ENCODE measurements around the gene DNPEP.
"Not testable (repeated sequence)": the region's sequence is repeated elsewhere in the genome, so short reads cannot be mapped to it uniquely, and the experiment has no call there.

DNPEP gene

GRCh38 chr2:219419331-219420197, 31.9 kb upstream of the DNPEP start:
- no peak for DNase-seq (ENCODE audit: low read depth in 2 of 2)

- no peak for DNase-seq (ENCODE audit: low read depth in 2 of 2)
Observed at GRCh38 chr2:219419012-219419324, 31.3 kb upstream of the DNPEP start.

GRCh38 chr2:219418155-219419011, 30.7 kb upstream of the DNPEP start, which contains the start of gene DES:
Gene DES (plus strand): TSS chr2:219418377. CDS start chr2:219418463, 86 bp downstream.
- no peak for DNase-seq (ENCODE audit: low read depth in 2 of 2)

GRCh38 chr2:219417374-219417773, 29.7 kb upstream of the DNPEP start:
- peak; percentile 24 to 43 for DNase-seq (ENCODE audit: low read depth in 2 of 2)

- no peak for DNase-seq (ENCODE audit: low read depth in 2 of 2)
Observed at GRCh38 chr2:219416938-219417337, 29.2 kb upstream of the DNPEP start.

- no peak for DNase-seq (ENCODE audit: low read depth in 2 of 2)
Observed at GRCh38 chr2:219416235-219416602, 28.5 kb upstream of the DNPEP start.

GRCh38 chr2:219415580-219416234, 28.0 kb upstream of the DNPEP start:
- DNase-seq (ENCODE audit: low read depth in 2 of 2), result no peak

GRCh38 chr2:219414857-219415256, 27.1 kb upstream of the DNPEP start:
- DNase-seq (ENCODE audit: low read depth in 2 of 2), result no peak

- no peak for DNase-seq (ENCODE audit: low read depth in 2 of 2)
Observed at GRCh38 chr2:219410390-219410789, 22.7 kb upstream of the DNPEP start.

- DNase-seq (ENCODE audit: low read depth in 2 of 2), result no peak
Observed at GRCh38 chr2:219409619-219410018, 21.9 kb upstream of the DNPEP start.

GRCh38 chr2:219408631-219409030, 20.9 kb upstream of the DNPEP start:
- no peak for DNase-seq (ENCODE audit: low read depth in 2 of 2)

GRCh38 chr2:219408204-219408603, 20.5 kb upstream of the DNPEP start:
- DNase-seq (ENCODE audit: low read depth in 2 of 2), result no peak

- not testable (repeated sequence) for DNase-seq (ENCODE audit: low read depth in 2 of 2)
Observed at GRCh38 chr2:219407343-219407742, 19.6 kb upstream of the DNPEP start.

GRCh38 chr2:219406861-219407230, 19.1 kb upstream of the DNPEP start:
- no peak for DNase-seq (ENCODE audit: low read depth in 2 of 2)

GRCh38 chr2:219405958-219406860, 18.5 kb upstream of the DNPEP start:
- no peak for DNase-seq (ENCODE audit: low read depth in 2 of 2)

GRCh38 chr2:219405451-219405850, 17.7 kb upstream of the DNPEP start:
- no peak for DNase-seq (ENCODE audit: low read depth in 2 of 2)

- DNase-seq (ENCODE audit: low read depth in 2 of 2), result no peak
Observed at GRCh38 chr2:219404954-219405353, 17.2 kb upstream of the DNPEP start.

- DNase-seq (ENCODE audit: low read depth in 2 of 2), result no peak
Observed at GRCh38 chr2:219404291-219404910, 16.7 kb upstream of the DNPEP start.

- no peak for DNase-seq (ENCODE audit: low read depth in 2 of 2)
Observed at GRCh38 chr2:219403861-219404260, 16.1 kb upstream of the DNPEP start.

GRCh38 chr2:219402665-219403515, 15.2 kb upstream of the DNPEP start:
- peak; percentile 36 to 48 for DNase-seq (ENCODE audit: low read depth in 2 of 2)
